ENCODE data around the gene MRTO4.

DNA sequence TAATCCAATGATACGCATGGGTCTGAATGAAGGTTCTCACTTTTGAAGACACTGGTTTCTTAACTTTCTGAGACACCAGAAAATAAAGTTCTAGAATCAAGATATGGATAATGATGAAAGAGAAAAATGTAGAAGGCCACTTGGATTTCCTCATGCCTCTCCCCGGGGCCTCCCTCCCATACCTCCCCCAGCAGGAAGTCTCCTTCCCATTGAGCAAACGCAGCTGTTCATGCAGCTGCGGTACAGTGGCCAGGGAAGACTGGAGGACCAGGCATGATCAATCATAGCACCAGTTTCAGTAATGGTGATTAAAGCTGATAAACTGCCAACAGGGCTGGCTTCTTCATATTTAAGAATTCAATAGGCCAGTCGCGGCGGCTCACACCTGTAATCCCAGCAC is 30.6 kb upstream of the MRTO4 start:
- TF ChIP-seq, protein P1, sequence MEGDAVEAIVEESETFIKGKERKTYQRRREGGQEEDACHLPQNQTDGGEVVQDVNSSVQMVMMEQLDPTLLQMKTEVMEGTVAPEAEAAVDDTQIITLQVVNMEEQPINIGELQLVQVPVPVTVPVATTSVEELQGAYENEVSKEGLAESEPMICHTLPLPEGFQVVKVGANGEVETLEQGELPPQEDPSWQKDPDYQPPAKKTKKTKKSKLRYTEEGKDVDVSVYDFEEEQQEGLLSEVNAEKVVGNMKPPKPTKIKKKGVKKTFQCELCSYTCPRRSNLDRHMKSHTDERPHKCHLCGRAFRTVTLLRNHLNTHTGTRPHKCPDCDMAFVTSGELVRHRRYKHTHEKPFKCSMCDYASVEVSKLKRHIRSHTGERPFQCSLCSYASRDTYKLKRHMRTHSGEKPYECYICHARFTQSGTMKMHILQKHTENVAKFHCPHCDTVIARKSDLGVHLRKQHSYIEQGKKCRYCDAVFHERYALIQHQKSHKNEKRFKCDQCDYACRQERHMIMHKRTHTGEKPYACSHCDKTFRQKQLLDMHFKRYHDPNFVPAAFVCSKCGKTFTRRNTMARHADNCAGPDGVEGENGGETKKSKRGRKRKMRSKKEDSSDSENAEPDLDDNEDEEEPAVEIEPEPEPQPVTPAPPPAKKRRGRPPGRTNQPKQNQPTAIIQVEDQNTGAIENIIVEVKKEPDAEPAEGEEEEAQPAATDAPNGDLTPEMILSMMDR (IDR thresholded peaks at IDR 0.05; ENCODE audit: insufficient read depth, low read depth, low read length): no peak
- TF ChIP-seq EZH2 (IDR thresholded peaks at IDR 0.05; ENCODE audit: insufficient read depth, low read length): no peak
